HUES48 (cell line): ENCODE measurements around the gene MBNL2.

Source experiments
- H3K27ac ChIP-seq: one replicate; pipeline ENCODE4 v1.7.0; 2013; ENCODE audit warnings: low read depth, low read length, inconsistent platforms
- H3K27me3 ChIP-seq: 2 replicates; pipeline ENCODE4 v1.6.1; 2013; ENCODE audit warnings: mild to moderate bottlenecking, low read length; ENCODE audit not compliant: control insufficient read depth, insufficient read depth
- H3K36me3 ChIP-seq: 2 replicates; pipeline ENCODE4 v1.6.1; 2013; ENCODE audit warnings: low read length; ENCODE audit not compliant: control insufficient read depth, insufficient read depth
- H3K4me1 ChIP-seq: 2 replicates; pipeline ENCODE4 v1.6.1; 2013; ENCODE audit warnings: mild to moderate bottlenecking, low read length; ENCODE audit not compliant: control insufficient read depth, insufficient read depth
- H3K4me3 ChIP-seq: 2 replicates; pipeline ENCODE4 v1.5.1; 2013; ENCODE audit warnings: mild to moderate bottlenecking, low read depth, low read length
- H3K9ac ChIP-seq: 2 replicates; pipeline ENCODE4 v1.6.1; 2013; ENCODE audit warnings: mild to moderate bottlenecking, low read depth, low read length, moderate library complexity
- H3K9me3 ChIP-seq: 2 replicates; pipeline ENCODE4 v1.6.1; 2013; ENCODE audit warnings: low read length; ENCODE audit not compliant: control insufficient read depth, insufficient read depth

MBNL2 gene

GRCh38 chr13:97329331-97329730, 107.2 kb downstream of the MBNL2 start:
- Histone ChIP-seq H3K4me1 (peaks cover 18% of the 10 kb centered on the region), H3K27me3 (no peaks in the 10 kb centered on the region), H3K9ac (no peak overlapping the region), H3K36me3 (no peaks in the 10 kb centered on the region), H3K9me3 (no peaks in the 10 kb centered on the region), H3K27ac (no peak overlapping the region), H3K4me3 (no peak overlapping the region)

DNA sequence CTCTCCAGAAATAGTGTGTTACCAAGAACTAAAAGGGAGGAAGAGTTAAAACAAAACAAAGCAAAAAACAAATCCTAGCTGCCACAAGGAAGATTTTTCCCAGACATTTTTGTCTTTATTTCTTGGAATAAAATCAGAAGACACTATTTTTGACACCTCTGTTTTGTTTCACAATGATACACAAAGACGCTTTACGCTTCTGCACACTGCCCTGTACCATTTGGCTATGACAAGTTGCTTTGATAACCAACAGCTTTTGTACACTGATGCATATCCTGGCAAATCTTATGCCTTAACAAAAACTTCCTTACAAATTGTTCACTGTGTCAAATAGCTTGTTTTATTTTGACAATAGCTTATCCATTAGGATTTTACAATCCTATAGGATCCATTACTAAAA, 108.3 kb downstream of the MBNL2 start:
- Histone ChIP-seq H3K36me3 (no peaks in the 10 kb centered on the region), H3K9me3 (no peaks in the 10 kb centered on the region), H3K27me3 (no peaks in the 10 kb centered on the region), H3K9ac (no peak overlapping the region), H3K4me3 (no peak overlapping the region), H3K4me1 (peaks cover 18% of the 10 kb centered on the region), H3K27ac (no peak overlapping the region)

- Histone ChIP-seq H3K27me3 (no peaks in the 10 kb centered on the region), H3K27ac (no peak overlapping the region), H3K9me3 (no peaks in the 10 kb centered on the region), H3K4me3 (no peak overlapping the region), H3K36me3 (no peaks in the 10 kb centered on the region), H3K9ac (no peak overlapping the region), H3K4me1 (peaks cover 16% of the 10 kb centered on the region)
Measured at GRCh38 chr13:97332742-97333141, 110.6 kb downstream of the MBNL2 start.

GRCh38 chr13:97333983-97334382, 111.8 kb downstream of the MBNL2 start:
- H3K27me3 ChIP-seq = no peaks in the 10 kb centered on the region
- H3K27ac ChIP-seq = no peak overlapping the region
- H3K9ac ChIP-seq = no peak overlapping the region
- no peaks in the 10 kb centered on the region for H3K36me3 ChIP-seq
- H3K9me3 ChIP-seq = no peaks in the 10 kb centered on the region
- peaks cover 4% of the 10 kb centered on the region; the same call in 1 of the 2 replicates for H3K4me1 ChIP-seq
- no peak overlapping the region for H3K4me3 ChIP-seq

DNA sequence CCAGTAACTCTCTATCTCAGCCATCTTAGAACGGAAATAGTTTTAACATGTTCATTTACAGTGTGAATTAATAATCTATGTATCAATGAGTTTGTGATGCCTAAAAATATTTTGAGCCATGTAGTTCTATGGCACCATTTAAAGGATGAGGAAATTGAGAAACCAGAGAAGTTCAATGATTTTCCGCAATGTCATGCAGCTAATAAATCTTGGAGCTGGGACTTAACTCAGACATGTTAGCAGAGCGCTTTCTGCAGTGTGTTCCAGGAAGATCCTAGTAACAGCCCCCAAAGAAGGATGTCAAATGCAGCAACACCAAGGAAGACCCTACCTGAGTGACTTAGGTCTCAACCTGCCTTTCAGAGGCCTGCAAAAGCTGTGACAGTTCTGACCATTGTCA, 112.6 kb downstream of the MBNL2 start:
- H3K4me1 ChIP-seq = no peaks in the 10 kb centered on the region
- H3K9me3 ChIP-seq = no peaks in the 10 kb centered on the region
- H3K36me3 ChIP-seq = no peaks in the 10 kb centered on the region
- no peak overlapping the region for H3K4me3 ChIP-seq
- no peaks in the 10 kb centered on the region for H3K27me3 ChIP-seq
- H3K27ac ChIP-seq = no peak overlapping the region
- H3K9ac ChIP-seq = no peak overlapping the region

- H3K9ac ChIP-seq = no peak overlapping the region
- H3K36me3 ChIP-seq = no peaks in the 10 kb centered on the region
- no peaks in the 10 kb centered on the region for H3K4me1 ChIP-seq
- no peaks in the 10 kb centered on the region for H3K9me3 ChIP-seq
- H3K27me3 ChIP-seq = no peaks in the 10 kb centered on the region
- H3K4me3 ChIP-seq = no peak overlapping the region
- no peak overlapping the region for H3K27ac ChIP-seq
Measured at GRCh38 chr13:97335488-97336134, 113.5 kb downstream of the MBNL2 start.

DNA sequence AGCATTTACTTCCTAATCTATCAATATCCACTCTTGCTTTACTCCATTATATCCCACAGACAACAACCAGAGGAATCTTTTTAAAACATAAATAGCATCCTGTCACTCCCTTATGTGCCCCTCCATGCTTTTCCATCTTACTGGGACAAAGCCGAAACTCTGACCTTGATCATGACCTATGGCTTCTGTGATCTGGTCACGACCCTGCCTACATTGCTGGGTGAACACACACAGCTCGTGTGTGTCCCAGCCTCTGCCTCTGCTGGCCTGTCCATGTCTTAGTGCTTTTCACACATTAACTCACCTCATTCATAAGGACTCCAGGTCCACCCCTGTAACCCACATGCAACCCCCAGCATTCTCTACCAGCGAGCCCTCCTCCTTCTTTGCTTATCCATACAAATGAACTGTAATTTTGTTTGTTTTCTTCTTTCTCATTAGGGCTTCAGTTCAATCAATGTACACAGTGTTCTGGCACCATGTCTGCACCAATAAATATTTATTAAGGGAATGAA, 115.9 kb downstream of the MBNL2 start:
- H3K36me3 ChIP-seq = no peaks in the 10 kb centered on the region
- H3K27ac ChIP-seq = no peak overlapping the region
- H3K9me3 ChIP-seq = no peaks in the 10 kb centered on the region
- no peak overlapping the region for H3K9ac ChIP-seq
- no peak overlapping the region for H3K4me3 ChIP-seq
- no peaks in the 10 kb centered on the region for H3K27me3 ChIP-seq
- H3K4me1 ChIP-seq = no peaks in the 10 kb centered on the region

DNA sequence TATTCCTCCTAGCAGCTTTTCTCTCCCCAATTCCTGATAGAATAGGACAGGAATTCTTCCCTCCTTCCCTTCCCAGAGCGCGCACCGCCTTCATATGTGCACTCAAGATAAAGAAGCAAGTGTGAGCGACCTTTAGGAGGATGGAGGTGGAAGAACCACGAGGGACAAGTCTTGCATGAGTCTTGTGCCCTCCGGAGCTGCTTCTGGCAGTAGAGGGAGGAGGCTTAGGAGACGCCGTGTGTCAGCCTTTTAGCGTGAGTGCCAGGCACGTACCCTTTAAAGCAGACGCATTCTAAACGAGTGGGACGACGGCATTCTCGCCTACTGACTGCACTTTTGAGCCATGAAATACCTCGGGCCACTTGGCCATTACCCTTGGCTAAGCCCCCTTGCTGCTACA, 116.4 kb downstream of the MBNL2 start:
- Histone ChIP-seq H3K4me3 (no peak overlapping the region), H3K9me3 (no peaks in the 10 kb centered on the region), H3K27ac (no peak overlapping the region), H3K36me3 (no peaks in the 10 kb centered on the region), H3K9ac (no peak overlapping the region), H3K27me3 (no peaks in the 10 kb centered on the region), H3K4me1 (no peaks in the 10 kb centered on the region)

DNA sequence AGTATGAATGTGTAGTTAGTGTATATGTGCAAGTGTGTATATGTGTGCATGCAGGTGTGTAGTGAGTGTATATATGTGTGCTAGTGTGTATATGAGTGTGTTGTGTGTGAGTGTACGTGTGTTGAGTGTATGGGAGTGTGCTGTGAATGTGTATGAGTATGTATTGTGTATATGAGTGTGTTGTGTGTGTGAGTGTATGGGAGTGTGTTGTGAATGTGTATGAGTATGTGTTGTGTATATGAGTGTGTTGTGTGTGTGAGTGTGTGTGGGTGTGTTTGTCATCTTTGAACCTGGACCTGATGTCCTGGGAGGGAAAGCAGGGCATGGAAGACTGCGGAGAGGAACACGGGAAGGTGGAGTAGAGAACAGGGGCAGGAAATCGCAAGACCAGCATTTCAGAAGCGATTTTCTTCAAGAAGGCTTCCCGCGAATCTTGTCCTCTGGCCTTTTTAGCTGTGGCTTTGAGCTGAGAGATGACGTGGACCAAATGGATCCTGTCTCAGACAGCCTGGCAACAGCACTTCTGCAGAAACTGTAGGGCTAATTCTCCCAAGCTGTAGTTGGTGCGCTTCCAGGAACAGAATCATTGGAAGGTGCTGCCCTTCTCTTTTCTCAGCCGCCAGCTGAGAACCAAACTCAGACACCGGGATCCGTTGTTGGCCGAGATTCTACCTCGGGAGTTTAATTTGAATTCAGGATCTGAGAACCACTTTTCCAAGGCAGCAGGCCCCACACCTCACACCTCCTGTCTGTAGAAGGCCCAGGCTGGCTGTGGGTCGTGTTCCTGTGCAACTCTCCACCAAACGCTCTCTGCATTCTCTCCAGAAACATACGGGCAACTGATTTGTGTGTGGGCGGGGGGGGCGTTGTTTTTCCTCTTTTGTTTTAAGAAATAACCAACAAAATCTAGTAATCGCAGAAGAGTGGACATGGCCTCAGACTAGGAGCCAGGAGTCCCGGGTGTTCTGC, 117.2 kb downstream of the MBNL2 start:
- Histone ChIP-seq H3K27me3 (no peaks in the 10 kb centered on the region), H3K36me3 (no peaks in the 10 kb centered on the region), H3K9ac (no peak overlapping the region), H3K9me3 (no peaks in the 10 kb centered on the region), H3K27ac (no peak overlapping the region), H3K4me3 (no peak overlapping the region), H3K4me1 (no peaks in the 10 kb centered on the region)

DNA sequence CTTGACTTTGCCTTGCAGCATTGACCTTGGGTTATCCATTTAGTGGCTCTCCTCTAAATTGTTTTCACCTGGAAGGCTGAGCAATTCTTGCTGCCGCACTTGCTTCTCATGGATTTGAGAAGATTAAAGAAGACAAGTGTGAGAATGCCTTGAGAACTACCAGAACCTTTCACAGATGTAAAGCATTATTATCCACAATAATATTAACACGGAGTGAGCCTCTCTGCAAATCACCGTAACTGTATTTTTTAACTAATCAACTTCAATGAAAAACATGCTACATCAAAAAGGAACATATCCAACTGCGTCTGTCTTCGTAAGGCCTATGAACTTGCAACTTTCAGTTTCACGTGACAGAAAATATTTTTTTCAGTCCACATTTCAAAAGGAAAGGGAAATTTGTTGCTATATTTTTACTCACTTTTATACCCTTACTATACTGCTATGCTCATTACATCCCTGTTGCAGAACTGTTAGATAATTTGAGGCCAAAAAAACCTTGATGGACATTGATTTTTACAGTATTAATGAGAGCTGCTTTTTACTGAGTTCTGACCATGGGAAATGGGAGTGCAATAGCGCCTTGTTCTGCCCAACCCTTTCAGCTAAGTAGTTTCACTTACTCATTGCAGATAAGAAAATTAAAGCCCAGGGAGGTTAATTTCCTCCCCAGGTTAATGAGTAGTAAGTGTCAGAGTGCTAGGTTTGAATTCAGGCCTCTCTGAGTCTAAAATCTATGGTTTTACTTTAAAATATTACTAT, 118.0 kb downstream of the MBNL2 start:
- Histone ChIP-seq H3K4me1 (no peaks in the 10 kb centered on the region), H3K4me3 (no peak overlapping the region), H3K27me3 (no peaks in the 10 kb centered on the region), H3K9me3 (no peaks in the 10 kb centered on the region), H3K9ac (no peak overlapping the region), H3K36me3 (no peaks in the 10 kb centered on the region), H3K27ac (no peak overlapping the region)
